Coronary artery (tissue), 2 donors: ENCODE results near the gene COL6A1.

Experiments used
- DNase-seq: peaks from one replicate; pipeline ENCODE4 v3.0.0-alpha.2; 2017; ENCODE audit warnings: low spot score
- H3K27ac ChIP-seq, 2 donors: fragments of 200-600 bp; sonication (generic); one replicate each; pipeline ENCODE4 v1.5.1; 2016 to 2019
- H3K4me3 ChIP-seq: fragments of 200-600 bp; sonication (generic); 2 replicates; pipeline ENCODE4 v1.5.1; 2016; ENCODE audit warnings: mild to moderate bottlenecking, moderate library complexity
- CTCF ChIP-seq: fragments of 200-600 bp; sonication (generic); IDR thresholded peaks from one replicate; pipeline ENCODE4 v1.5.1; 2019; ENCODE audit warnings: antibody characterized with exemption

The COL6A1 gene

GRCh38 chr21:45990049-45990711, 8.6 kb downstream of the COL6A1 start:
- peak overlapping the region in 1 of 2 donors; percentile 65 for H3K27ac ChIP-seq
- no peak overlapping the region for H3K4me3 ChIP-seq
- no peak for TF ChIP-seq CTCF
- peak; percentile 72 for DNase-seq

GRCh38 chr21:45990741-45991605, 9.4 kb downstream of the COL6A1 start:
- peak; percentile 72 for DNase-seq
- peak overlapping the region in 1 of 2 donors; percentile 94 for H3K27ac ChIP-seq

GRCh38 chr21:45991606-45992300, 10.2 kb downstream of the COL6A1 start:
- peak; percentile 72 for DNase-seq
- H3K27ac ChIP-seq = peak overlapping the region; percentile 76 to 94
- TF ChIP-seq CTCF = no peak

More at GRCh38 chr21:45990741-45991605, 9.4 kb downstream of the COL6A1 start:
- no peak overlapping the region for H3K4me3 ChIP-seq
- TF ChIP-seq CTCF = no peak

GRCh38 chr21:45992301-45993209, 11.0 kb downstream of the COL6A1 start:
- TF ChIP-seq CTCF = no peak
- no peak overlapping the region for H3K4me3 ChIP-seq
- peak; percentile 77 for DNase-seq
- H3K27ac ChIP-seq = peak overlapping the region; percentile 76 to 94

More at GRCh38 chr21:45991606-45992300, 10.2 kb downstream of the COL6A1 start:
- no peak overlapping the region for H3K4me3 ChIP-seq

- DNase-seq = peak; percentile 85
- no peak for TF ChIP-seq CTCF
- Histone ChIP-seq H3K4me3 (peak overlapping the region; percentile 34), H3K27ac (peak overlapping the region; percentile 76 to 94)
Measured at GRCh38 chr21:45993210-45994085, 11.9 kb downstream of the COL6A1 start.
